Stimulated activated CD8-positive, alpha-beta memory T cell treated with anti-CD3 and anti-CD28 coated beads, Interleukin-2, amount 100 ng/mL, for 1 hour (primary cell): ENCODE results near the gene MS4A3.
"Not testable (repeated sequence)": the region's sequence is repeated elsewhere in the genome, so short reads cannot be mapped to it uniquely, and the experiment has no call there.

ENCODE experiments used
- DNase-seq, 2 donors: peaks; one replicate each; pipeline ENCODE4 v3.0.0-alpha.2; 2020; ENCODE audit warnings: low read depth in 2 of 2

MS4A3 gene

GRCh38 chr11:60056349-60056969 lies at the start of gene MS4A3:
MS4A3 (plus strand) TSS chr11:60056665; CDS start chr11:60061161, 4,496 bp downstream.
- no peak for DNase-seq

GRCh38 chr11:60016881-60017280 lies 39.6 kb upstream of the MS4A3 start, which contains the start of gene OOSP4B:
OOSP4B (plus strand) TSS chr11:60017181.
- DNase-seq = no peak

GRCh38 chr11:60018058-60018457 lies 38.4 kb upstream of the MS4A3 start:
- no peak for DNase-seq

GRCh38 chr11:60020376-60020775 lies 36.1 kb upstream of the MS4A3 start:
- not testable (repeated sequence) for DNase-seq

- no peak for DNase-seq
Observed at GRCh38 chr11:60029015-60029632, 27.3 kb upstream of the MS4A3 start.

GRCh38 chr11:60040109-60040508 lies 16.4 kb upstream of the MS4A3 start, which contains the start of gene OOSP2:
OOSP2 (plus strand) TSS chr11:60040409; CDS start chr11:60040460, 51 bp downstream.
- DNase-seq = no peak

GRCh38 chr11:60050422-60050821 lies 6.0 kb upstream of the MS4A3 start:
- DNase-seq = not testable (repeated sequence)

GRCh38 chr11:60050839-60051238 lies 5.6 kb upstream of the MS4A3 start:
- DNase-seq = not testable (repeated sequence)

- no peak for DNase-seq
Observed at GRCh38 chr11:60059052-60059451, 2.6 kb downstream of the MS4A3 start.

- no peak for DNase-seq
Observed at GRCh38 chr11:60059521-60060240, 3.2 kb downstream of the MS4A3 start.

- DNase-seq = no peak
Observed at GRCh38 chr11:60064111-60064510, 7.6 kb downstream of the MS4A3 start.

GRCh38 chr11:60065801-60066200 lies 9.3 kb downstream of the MS4A3 start:
- DNase-seq = no peak

- DNase-seq = no peak
Observed at GRCh38 chr11:60069450-60069849, 13.0 kb downstream of the MS4A3 start.

GRCh38 chr11:60071644-60072043 lies 15.2 kb downstream of the MS4A3 start:
- not testable (repeated sequence) for DNase-seq

GRCh38 chr11:60077216-60077817 lies 20.9 kb downstream of the MS4A3 start:
- no peak for DNase-seq

GRCh38 chr11:60077981-60078380 lies 21.5 kb downstream of the MS4A3 start:
- no peak for DNase-seq

- DNase-seq = no peak
Observed at GRCh38 chr11:60078745-60079144, 22.3 kb downstream of the MS4A3 start.

GRCh38 chr11:60080535-60080934 lies 24.1 kb downstream of the MS4A3 start:
- no peak for DNase-seq

GRCh38 chr11:60084631-60085273 lies 28.3 kb downstream of the MS4A3 start:
- DNase-seq = no peak

GRCh38 chr11:60085909-60086308 lies 29.4 kb downstream of the MS4A3 start:
- DNase-seq = no peak

GRCh38 chr11:60087239-60087638 lies 30.8 kb downstream of the MS4A3 start:
- DNase-seq = no peak

- DNase-seq = no peak
Observed at GRCh38 chr11:60088364-60088763, 31.9 kb downstream of the MS4A3 start, which contains the start of gene MS4A2. MS4A2 (plus strand) TSS chr11:60088664; CDS start chr11:60088766, 102 bp downstream.
